NCI-H526 treated with DMSO at 0.1 percent for 48 hours (cell line): ENCODE results near the gene CLBA1.

Experiments
- DNase-seq: peaks from one replicate; lab custom pipeline; 2025; lab: John Stamatoyannopoulos, UW

The CLBA1 gene

DNA sequence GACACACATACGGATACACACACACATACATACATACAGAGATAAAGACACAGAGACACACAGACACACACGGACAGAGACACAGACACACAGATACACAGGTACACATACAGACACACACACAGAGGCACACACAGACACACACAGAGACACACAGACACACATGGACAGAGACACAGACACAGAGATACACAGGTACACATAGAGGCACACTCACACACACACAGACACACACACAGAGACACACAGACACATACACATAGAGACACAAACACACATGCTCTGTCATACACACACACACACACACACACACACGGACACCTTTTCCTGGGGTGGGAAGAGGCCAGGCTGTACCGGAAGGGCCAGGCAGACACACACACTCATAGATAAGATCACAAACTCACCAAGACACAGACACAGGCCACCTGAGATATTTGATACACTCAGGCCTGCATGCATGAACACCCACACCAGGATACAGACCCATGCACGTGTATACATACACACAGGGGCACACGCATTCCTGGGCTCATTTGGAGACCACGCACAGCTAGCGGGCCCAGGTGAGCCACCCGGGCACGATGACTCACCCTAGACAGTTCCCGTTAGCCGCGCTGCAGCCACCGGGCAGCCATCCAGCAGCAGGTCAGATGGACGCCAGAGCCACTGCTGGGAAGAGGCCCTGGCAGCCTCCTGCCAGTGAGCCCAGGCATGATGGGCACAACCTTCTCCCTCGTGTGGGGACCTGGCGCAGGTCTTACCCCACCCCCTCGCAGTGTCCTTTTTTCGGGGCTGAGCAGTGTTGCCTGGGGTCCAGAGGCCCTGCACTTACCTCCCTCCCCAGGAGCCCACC lies 5.6 kb upstream of the CLBA1 start:
- no peak for DNase-seq

DNA sequence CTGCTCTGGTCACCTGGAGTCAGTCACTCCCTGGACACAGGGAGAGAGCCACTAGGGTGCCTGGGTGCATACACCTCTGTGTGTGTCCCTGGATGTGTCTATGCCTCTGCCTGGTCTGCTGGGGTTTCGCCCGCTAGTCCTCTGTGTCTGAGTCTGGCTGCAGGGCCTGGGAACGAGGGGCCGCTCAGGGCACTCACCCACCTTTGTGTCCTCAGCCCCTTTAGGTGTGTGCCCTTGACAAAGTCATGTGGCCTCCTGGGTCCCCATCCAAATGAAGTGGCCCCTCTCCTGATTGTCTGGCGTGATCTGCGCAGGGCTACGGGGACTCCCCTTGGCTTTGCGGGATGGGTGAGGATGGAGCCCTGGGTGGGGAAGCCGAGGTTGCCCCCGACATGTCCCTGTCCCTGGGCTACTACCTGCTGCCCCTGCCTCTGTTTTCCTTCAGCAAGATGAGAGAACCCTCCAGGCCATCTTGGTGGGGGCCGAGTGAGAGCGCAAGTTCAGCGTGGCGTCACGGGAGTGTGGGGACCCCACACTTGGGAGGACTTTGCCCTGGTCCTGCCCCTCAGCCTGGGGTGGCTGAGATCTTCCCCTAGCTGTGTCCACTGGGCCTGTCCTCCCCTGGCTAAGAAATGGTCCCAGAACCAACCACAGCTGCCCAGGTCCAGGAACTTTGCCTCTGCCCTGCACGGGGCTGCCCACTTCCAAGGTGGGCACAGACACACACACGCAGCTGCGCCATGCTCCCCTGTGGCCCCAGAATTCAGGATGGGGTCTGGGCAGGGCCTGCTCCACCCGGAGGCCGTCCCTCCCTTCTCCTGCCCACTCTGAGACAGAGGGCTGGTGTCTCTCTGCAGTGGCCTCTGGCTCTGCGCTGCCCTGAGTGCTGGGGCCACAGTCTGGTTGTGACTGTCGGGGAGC lies 4.7 kb upstream of the CLBA1 start:
- no peak for DNase-seq

DNA sequence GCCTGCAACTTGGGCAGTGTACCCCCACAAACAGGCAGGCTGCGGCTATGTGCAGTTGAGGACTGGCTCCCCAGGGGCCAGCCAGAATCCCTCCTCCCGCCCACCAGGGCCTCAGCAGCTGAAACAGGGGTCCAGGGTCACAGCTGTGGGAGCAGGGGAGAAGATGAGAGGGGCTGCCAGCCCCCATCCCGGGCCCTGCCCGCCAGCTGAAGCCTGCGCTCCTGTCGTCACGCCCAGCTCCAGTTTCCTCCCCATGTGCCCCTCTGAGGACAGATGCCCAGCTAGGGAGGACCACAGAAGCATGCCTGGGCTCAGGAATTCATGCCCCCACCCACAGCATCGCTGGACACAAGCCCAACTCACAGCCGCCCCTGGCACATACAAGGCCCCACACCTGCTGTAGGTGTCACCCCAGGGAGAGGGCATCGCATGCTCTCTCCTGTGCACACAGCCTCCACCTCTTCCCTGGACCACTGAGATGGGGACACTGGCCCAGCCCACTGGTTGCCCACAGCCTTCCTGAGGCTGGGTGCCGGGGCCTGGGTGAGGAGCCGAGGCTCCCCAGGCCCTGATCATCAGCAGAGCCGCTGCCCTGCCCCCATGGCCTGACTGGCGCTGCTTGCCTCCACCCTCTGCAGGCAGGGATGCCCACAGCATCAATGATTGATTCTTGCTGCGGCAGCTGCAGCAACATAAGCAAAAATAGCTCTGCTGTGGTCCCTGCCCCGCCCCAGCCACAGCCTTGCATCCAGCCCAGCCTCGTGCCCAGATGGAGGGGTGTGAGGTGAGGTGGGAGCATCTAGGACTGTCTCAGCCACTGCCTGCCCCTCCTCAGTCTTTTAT lies 3.7 kb upstream of the CLBA1 start:
- DNase-seq = no peak

DNA sequence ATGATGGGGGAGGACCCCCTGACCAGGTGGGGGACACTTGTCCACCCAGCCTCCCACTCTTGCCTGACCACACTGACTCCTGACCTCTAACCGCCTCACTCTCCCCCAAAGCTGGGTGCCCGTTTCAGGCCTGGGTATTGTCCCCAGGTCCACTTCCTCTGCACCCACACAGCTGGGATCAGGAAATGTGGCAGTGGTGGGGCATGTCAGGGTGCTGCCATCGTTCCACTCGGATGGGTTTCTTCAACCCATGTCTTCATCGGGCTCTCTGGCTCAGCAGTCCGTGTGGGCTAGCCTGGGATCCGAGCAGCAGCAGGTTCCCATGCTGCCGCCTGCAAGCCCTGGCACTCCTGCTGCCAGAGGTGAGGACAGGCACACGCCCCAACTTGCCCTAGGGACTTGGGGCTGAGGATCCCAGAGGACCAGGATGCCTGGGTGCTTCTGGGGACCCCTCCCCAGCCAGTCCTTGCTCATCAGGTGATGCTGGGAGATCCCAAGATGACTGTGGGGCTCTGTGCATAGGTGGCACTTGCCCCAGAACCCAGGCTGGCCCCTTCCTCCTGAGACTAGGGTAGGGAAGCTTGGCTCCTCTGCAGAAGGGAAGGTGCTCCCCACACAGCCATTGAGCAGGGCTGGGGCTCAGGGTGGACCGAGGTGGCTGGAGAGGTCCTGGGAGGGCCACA lies 2.9 kb upstream of the CLBA1 start:
- no peak for DNase-seq

DNA sequence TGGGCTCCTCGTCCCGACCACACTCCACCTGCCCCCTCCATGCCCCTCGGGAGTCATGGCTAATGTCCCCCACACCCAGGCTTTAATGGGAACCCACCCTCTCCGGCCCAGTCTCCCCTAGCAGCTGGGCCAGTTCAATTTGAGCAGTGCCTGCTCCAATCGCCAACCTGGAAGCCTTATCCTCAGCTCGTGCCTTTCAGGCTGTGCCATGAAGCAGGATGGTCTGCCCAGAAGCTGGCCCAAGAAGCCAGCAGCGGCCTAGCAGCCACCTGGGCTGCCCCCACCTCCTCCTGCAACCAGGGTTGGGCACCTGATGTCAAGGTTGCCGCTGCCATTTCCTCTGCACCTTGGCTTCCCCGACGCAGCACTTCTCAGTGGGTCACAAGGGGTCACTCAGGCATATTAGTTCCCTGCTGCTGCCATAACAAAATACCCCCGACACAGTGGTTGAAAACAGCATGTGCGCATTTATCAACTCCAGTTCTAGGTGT lies 2.3 kb upstream of the CLBA1 start:
- DNase-seq = no peak

DNA sequence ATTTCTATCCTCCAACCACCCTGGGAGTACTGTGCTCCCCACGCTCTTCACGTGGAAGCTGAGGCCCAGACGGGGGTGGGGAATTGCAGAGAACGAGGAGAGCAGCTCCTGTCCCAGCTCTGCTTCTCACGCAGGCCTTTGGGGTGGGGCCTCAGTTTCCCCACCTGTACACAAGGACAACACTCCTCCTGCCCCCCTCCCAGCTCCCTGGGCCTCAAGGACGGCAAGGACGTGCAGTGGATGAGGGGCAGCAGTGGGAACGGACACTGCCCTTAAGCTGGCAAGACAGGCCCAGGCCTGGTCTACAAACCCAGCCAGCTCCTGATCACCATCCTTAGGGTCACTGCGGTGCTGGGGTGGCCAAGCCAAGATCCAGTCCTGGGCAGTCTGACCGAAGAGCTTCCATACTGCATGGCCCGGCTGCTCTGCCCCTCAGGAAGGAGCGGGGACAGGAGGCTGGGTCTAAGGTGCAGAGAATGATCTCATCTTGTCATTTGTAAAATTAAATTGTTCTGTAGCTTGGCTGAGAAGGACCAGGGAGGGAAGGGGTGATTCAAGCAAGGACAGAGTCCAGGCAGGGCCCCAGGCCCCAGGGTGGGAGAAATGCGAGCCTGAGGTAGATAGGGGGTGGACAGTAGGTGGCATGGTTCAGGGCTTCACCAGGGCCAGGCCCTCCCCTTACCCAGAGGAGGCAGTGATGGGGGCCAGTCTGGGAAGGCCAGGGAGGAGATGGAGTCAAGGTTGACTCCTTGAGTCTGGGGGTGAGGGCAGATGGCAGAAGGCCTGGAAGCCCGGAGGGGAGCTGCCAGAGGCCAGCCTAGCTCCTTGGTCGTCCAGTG lies 1.3 kb upstream of the CLBA1 start:
- no peak for DNase-seq

DNA sequence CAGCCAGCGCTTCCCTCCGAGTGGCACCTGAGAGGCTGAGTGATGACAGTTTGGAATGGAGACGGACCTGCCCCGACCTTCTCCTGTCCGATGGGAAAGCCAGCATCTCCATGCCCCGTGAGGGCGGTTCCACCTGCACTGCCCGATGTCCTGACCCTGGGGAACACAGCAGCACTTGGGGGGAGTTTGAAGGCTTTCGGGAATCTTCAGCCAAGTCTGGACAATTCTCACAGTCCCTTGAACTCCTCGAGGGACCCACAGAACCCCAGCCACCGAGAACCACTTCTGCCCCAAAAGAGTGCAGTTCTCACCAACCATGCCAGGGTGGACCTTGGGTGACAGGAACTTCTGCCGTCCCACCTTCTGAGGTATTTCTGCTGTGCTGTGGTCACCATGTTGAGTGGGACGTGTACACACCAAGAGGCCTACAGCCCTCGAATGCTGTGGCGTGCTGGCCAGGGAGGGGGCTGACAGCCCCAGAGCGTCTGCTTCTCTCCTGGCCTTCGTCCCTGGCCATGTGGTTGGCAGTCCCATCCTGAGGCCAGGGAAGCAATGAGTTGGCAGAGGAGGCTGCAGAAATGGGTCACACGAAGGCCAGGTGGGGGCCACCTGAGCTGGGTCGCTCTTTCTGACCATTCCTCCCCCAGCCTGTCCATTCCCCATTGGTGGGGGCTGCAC lies 1.0 kb downstream of the CLBA1 start:
- DNase-seq = no peak

DNA sequence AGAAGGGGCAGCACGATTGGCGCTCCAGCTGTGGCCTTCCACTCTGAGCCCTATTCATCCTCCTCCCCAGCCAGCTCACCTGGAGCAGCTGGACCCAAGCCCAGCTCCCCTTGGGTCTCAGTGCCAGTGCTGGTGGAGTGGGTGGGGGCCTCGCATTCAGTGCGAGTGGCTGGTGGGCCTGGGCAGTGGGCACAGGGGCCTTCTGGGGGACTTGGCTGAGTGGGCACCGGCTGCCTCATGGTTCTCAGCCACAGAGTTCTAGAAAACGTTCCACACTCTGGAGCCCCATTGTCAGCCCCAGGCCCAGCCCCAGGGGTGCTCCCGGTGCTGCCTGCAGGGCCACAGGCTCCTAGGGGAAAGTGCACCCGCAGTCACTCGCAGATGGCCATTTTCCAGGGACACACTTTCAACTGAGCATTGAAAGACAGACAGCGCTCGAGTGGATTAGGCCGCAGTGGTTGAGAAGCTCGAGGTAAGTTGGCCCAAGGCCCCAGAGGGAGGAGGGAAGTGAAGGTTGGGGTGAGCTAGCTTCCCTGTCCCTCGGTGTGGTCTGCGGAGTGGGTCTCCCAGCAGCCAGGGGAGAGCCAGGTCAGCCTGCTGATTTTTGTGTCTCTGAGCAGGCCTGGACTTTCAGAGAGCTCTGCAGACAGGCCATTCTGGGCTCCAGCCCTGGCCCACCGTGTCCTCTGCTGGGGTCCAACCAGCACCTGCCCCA lies 3.8 kb downstream of the CLBA1 start:
- DNase-seq = no peak

DNA sequence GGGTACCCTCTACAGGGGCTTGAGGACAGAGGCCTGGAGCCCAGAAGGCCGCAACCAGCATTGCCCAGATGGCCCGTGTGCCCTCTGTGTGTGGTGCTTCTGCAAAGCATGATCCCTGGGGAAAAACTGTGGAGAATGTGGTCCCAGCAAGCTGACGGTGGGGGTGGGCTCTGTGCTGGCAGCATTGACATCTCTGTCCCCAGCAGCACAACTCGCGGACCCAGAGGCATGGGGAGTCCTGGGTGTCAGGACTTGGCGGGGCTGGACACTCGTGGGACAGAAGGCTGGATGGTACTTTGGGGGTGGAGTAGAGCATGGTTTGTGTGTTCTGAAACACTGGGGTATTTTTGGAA lies 4.3 kb downstream of the CLBA1 start:
- DNase-seq = no peak

DNA sequence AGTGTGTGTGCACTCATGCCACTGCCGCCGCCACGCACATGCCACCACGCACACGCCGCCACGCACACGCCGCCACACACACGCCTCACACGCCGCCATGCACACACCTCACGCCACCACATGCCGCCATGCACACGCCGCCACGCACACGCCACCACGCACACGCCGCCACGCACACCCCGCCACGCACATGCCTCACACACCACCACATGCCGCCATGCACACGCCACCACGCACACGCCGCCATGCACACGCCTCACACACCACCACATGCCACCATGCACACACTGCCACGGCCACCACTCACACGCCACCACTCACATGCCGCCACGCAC lies 6.3 kb downstream of the CLBA1 start:
- DNase-seq = no peak

DNA sequence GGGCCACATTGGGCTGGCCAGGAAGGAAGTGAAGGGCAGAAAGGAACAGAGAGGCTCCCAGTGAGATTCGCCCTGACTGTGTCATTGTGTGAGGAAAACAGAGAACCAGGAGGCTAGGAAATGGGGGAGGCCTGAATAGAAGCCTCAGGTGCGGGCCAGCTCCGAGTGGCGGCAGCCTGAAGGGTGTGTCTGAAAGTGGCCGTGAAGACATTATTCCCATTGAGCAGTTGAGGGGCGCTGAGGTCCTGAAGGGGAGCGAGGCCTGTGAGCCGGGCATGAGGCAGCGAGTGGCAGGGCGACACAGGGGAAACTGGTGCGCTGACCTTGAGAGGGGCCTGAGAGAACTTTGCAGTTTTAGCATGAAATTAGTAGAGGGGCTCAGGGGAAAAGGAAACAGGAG lies 6.9 kb downstream of the CLBA1 start:
- DNase-seq = no peak

DNA sequence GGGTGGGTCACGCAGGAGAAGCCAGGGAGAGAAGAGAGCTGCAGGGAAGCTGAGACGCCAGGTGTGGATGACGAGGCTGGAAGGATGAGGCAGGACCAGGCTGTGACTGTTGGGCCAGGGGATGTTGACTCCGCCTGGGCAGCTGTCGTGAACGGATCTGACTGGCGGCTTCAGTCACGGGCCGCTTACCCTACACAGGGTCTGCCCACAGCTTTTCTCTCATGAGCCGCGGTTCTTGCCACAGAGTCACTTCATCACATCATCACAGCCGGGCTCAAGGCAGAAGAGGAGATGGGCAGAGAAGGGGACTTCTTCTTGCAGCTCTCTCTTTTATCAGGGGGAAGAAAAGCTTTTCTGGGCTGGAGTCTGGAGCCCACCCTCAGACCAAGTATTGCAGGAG lies 7.7 kb downstream of the CLBA1 start:
- DNase-seq = no peak

DNA sequence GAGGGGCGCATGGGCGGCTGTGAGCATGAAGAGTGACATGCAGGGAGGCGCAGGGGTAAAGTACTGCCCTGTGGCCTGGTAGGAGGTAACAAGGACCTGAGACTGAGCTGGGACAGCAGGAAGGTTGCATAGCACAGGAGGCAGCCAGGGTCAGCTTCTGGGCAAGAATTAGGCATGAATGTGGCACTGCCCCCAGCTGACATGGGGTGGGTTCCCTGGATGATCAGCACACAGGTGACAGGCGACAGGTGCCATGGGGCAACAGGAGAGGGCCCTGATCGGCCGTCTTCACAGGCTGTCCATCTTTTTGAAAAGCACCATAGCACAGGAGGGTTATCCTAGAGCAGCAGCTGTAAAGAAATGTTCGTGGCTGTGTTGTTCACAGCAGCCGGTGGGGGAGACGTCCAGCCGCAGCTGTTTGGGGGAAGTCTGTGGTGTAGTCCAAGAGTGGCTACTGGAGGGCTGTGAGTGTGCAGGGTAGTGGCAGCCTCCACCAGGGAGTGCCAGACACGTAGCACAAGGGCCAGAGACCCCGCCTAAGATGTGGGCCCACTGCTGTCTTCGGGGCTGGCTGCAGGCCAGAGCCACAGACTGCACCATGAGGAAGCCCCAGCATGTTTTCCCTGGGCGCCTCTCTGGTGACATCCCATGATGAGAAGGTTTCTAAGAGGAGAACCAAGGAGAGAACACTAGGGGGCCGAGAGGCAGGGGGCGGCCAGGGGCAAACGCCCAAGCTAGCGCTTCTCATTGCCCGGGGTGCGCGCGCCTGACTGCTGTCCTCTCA lies 8.4 kb downstream of the CLBA1 start:
- no peak for DNase-seq

DNA sequence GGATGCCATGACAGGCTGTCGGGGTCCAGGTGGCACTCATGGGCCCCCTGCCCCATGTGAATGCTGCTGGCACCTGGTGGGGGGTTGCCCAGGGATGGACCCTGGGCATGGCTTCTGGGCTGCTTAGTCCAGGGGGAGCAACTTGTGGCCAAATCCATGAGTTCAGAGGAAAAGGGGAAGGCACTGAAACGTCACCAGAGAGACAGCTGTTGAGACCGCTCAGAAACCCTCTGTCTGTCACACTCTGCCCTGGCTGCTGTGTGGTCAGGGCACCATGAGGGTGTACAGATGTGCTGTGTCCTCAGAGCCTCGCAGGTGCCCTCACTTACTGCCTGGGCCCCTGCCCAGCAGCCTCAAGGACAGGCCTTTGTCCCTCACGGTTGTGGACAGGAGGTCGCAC lies 9.4 kb downstream of the CLBA1 start:
- DNase-seq = no peak

DNA sequence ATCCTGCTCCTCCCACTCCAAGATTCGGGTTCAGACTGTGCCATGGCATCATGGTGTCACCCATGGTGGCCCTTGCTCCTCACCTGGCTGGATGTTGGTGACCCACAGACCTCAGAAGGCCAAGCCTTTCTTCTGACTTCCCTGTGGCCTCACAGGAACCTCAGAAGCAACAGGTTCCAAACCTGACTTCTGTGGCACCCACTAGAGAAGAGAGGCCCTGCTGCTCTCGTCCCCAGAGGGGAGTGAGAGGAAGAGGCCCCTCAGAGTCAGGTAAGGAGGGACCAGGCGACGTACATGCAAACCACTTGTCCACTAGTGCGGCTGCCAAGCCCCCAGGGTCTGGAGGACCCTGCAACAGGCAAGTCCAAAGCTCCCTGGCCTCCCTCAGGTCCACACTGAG lies 10.4 kb downstream of the CLBA1 start:
- no peak for DNase-seq

DNA sequence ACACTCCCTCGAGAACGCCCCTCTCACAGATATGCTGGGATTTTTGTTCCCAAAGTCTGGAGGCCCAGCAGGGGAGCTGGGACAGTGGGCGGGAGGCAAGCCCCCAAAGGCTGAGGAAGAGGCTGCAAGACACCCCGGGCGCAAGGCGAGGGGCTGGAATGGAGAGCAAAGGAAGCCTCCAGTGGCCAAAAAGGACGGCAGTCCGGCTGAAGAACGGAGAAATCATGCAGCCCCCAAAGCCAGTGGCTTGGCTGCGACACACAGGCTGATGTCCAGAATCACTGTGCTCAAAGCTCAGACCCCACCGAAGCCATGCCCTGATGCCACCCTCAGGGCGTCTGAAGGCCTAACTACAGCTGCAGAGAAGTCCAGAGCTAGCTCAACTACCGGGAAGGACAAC lies 10.9 kb downstream of the CLBA1 start:
- no peak for DNase-seq

DNA sequence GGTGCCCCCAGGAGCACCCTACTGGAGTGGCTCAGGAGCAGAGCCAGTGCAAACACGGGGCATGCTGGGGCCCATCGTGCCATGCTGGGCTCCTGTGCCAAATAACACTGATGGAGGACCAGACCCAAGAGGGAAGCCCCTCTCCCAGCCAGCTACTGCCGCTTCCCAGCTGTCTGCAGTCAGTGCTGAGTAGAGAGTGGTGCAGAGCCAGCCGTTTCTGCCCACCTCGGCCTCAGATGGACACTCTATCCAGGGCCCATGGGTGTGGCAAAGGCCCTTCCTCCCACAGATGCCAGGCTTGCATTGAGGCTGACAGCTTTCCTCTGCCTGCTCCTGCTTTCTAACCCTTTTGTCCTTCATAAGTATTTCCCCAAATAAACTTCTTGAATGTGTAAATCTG lies 13.2 kb downstream of the CLBA1 start:
- DNase-seq = no peak

DNA sequence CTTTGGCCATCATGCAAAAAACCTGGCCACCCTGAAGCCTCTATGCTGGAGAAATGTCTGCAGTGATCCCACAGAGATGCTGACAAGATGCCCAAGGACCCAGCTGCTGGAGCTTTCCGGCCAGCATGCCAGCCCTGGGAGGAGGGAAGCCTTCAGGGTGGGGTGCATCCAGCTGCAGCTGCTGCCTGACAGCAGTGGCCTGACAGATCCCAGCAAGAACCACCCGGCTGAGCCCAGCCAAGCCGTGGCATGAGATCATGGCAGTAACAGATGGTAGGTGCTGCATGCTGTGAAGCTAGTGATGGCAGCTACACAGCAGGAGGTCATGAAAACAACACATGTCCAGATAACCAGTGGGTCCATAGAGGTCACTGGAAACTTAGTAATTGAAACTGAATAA lies 13.8 kb downstream of the CLBA1 start:
- DNase-seq = no peak
